ENCODE measurements around the gene TSSK6.

GRCh38 chr19:19489804-19490204 is 25.5 kb downstream of the TSSK6 start:
- TF ChIP-seq ZNF274 (IDR thresholded peaks at IDR 0.05; ENCODE audit: low read depth, low read length) (no peak), YY1 (IDR thresholded peaks at IDR 0.05; ENCODE audit: insufficient read depth, insufficient read length) (no peak)
